ENCODE data around the gene ACTA2.

DNA sequence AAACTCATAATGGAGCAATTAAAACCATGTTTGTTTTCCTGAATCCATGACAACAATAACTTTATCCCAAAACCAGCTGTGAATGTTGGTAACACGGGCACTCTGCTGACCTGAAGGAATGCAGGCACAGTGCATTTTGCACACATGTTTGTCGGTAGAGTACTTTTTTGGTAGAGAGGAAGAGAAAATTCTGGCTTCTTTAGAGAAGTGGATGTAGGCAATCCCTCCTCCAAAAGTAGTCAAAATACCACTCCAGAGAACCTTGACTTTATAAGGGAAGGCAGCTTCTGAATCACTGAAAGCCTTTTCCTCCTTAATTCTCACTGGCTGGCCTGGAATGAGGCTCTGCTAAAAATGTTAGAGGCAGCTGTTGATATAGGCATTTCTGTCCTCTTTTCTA, 15.8 kb upstream of the ACTA2 start:
- TF ChIP-seq, protein P1, sequence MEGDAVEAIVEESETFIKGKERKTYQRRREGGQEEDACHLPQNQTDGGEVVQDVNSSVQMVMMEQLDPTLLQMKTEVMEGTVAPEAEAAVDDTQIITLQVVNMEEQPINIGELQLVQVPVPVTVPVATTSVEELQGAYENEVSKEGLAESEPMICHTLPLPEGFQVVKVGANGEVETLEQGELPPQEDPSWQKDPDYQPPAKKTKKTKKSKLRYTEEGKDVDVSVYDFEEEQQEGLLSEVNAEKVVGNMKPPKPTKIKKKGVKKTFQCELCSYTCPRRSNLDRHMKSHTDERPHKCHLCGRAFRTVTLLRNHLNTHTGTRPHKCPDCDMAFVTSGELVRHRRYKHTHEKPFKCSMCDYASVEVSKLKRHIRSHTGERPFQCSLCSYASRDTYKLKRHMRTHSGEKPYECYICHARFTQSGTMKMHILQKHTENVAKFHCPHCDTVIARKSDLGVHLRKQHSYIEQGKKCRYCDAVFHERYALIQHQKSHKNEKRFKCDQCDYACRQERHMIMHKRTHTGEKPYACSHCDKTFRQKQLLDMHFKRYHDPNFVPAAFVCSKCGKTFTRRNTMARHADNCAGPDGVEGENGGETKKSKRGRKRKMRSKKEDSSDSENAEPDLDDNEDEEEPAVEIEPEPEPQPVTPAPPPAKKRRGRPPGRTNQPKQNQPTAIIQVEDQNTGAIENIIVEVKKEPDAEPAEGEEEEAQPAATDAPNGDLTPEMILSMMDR (IDR thresholded peaks at IDR 0.05): no peak
- TF ChIP-seq POLR2A (IDR thresholded peaks at IDR 0.05): no peak
